OCI-LY7 (cell line): ENCODE measurements around the gene AK9.

Source experiments
- EZH2phosphoT487 ChIP-seq: fragments of 200-600 bp; sonication (generic); IDR thresholded peaks from 2 replicates; pipeline ENCODE4 v1.6.1; 2018; ENCODE audit warnings: low read depth, borderline replicate concordance, mild to moderate bottlenecking, mixed run types, antibody characterized with exemption, low read length, moderate library complexity, mixed read lengths
- TF ChIP-seq, protein P1 (sequence below): fragments of 200-600 bp; sonication (generic); conservative IDR thresholded peaks from 2 replicates; pipeline ENCODE4 v1.5.1; 2014; ENCODE audit warnings: mild to moderate bottlenecking, antibody characterized with exemption, low read length, moderate library complexity, mixed read lengths

DNA sequence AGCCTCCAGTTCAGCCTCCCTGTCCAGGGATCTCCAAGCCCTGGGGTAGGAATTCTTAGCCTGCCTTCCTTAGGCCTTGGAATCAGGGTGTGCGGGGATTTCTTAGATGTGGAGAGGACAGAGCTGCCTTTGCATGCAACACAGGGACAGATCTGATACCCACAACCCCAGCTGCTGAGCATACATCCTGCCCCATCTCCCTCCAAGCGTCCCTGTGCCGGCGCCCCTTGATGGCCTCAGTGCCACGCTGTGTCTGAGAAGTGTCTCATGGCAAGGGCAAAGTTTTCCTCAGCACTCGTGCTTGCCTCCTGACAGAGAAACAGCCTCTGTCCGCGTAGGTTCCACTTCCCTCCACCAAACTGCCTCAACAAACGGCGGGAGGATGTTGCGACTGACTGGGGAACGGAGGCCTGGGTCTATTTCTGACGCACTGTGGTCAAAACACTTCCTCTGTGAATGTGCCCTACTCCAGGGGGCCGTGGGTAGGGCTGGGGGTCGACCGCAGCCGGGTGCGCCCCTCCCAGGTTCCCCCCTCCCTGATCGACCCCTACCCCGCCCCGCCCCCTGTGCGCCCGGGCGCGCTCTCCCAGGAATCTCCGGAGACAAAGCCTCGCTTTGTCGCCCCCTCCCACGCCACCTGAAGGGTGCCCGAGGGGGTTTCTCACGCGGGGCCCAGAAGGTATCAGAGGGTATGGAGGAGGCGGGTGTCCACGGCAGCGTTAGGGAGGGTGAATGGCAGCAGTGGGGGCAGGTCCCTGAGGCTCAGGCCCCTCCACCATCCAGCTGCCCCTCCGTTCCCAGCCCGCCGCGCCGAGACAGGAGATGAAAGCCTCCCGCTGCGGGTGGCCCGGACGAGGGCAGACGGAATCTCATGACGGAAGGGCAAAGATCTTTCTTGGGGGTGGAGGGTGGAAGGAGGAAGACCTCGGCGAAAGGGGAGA lies 236.2 kb downstream of the AK9 start:
- TF ChIP-seq, protein P1, sequence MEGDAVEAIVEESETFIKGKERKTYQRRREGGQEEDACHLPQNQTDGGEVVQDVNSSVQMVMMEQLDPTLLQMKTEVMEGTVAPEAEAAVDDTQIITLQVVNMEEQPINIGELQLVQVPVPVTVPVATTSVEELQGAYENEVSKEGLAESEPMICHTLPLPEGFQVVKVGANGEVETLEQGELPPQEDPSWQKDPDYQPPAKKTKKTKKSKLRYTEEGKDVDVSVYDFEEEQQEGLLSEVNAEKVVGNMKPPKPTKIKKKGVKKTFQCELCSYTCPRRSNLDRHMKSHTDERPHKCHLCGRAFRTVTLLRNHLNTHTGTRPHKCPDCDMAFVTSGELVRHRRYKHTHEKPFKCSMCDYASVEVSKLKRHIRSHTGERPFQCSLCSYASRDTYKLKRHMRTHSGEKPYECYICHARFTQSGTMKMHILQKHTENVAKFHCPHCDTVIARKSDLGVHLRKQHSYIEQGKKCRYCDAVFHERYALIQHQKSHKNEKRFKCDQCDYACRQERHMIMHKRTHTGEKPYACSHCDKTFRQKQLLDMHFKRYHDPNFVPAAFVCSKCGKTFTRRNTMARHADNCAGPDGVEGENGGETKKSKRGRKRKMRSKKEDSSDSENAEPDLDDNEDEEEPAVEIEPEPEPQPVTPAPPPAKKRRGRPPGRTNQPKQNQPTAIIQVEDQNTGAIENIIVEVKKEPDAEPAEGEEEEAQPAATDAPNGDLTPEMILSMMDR, result 0 out of 2 replicates have a peak, but pooled peaks have one; percentile 19
- TF ChIP-seq EZH2phosphoT487, result no peak
